Lower lobe of right lung (tissue), 2 donors: ENCODE results near the gene SERPINH1. TPM values are rescaled to one million over a fixed set of nuclear protein-coding genes. Genes with fewer than 3 reads are reported as not detected.

Experiments
- ATAC-seq, 2 donors: fragments of 200-7000 bp; cut with Tn5 transposase; one replicate each; pipeline ENCODE4 v1.9.1; 2020 to 2022; ENCODE audit warnings: mild to moderate bottlenecking in 2 of 2, moderate library complexity in 2 of 2
- DNase-seq: peaks from one replicate; pipeline ENCODE4 v3.0.0-alpha.2; 2020
- H3K27ac ChIP-seq: fragments of 200-600 bp; one replicate; pipeline ENCODE4 v1.8.0; 2022
- H3K27me3 ChIP-seq: fragments of 200-600 bp; one replicate; pipeline ENCODE4 v1.8.0; 2022; ENCODE audit warnings: low read depth
- H3K36me3 ChIP-seq: fragments of 200-600 bp; one replicate; pipeline ENCODE4 v1.8.0; 2022; ENCODE audit warnings: mild to moderate bottlenecking
- H3K4me1 ChIP-seq: fragments of 200-600 bp; one replicate; pipeline ENCODE4 v1.8.0; 2022
- H3K4me3 ChIP-seq: fragments of 200-600 bp; one replicate; pipeline ENCODE4 v1.8.0; 2022; ENCODE audit warnings: mild to moderate bottlenecking
- H3K9me3 ChIP-seq: fragments of 200-600 bp; one replicate; pipeline ENCODE4 v1.8.0; 2022
- intact Hi-C: fragments of 100-400 bp; cut with DNase I; formaldehyde crosslinking; loops from one replicate; pipeline ENCODE4 v1.11.0; 2022
- total RNA-seq: library from RNA; stranded (reverse); fragmentation: NEBNext Ultra II Directional; extraction: Animal tissue kit (Norgen Biotek cat#: 25700); gene quantifications from one replicate; pipeline ENCODE4 v1.2.1, GENCODE V29; 2021
- TF ChIP-seq, protein P1 (sequence below): fragments of 200-600 bp; IDR thresholded peaks from one replicate; pipeline ENCODE4 v1.8.0; 2022; ENCODE audit warnings: antibody characterized with exemption, mild to moderate bottlenecking
- donor health status: DM: no; HTN: yes; CAD: no; lungs with severe emphysema.

SERPINH1 gene
- total RNA-seq, 1 donor from 2014 or later = 131 TPM

DNA sequence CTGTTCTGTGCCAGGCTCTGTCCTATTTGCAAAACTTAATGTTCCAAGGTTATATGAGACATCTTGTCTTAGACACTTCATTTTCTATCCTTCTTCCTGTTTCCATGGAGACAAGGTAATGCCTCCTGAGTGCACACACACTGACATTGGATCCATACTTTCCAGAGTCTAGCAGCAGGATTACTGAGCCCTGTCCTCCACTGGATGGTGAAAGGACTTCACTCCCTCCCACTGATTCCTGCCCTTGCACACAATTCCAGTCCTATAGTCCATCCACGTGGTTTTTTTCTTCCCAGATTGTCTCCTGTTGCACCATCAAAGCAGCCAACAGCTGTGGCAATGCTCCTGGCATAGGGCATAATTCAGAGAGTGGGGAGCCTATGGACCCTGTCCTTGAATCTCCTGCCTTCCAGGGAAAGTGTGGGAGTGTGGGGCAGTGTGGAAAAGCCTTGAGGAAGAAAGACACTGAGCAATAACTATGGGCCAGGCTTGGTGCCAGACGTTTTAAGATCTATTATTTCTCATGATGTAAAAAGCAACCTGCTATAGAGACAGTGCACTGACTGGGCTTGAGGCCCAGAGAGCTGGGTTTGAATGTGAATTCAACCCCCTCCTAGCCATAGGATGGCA, 31.3 kb downstream of the SERPINH1 start:
- H3K9me3 ChIP-seq = no peaks in the 10 kb centered on the region
- no peaks in the 10 kb centered on the region for H3K36me3 ChIP-seq
- DNase-seq (no peak), ATAC-seq (no peak)
- H3K4me1 ChIP-seq = peaks cover 7% of the 10 kb centered on the region
- TF ChIP-seq, protein P1, sequence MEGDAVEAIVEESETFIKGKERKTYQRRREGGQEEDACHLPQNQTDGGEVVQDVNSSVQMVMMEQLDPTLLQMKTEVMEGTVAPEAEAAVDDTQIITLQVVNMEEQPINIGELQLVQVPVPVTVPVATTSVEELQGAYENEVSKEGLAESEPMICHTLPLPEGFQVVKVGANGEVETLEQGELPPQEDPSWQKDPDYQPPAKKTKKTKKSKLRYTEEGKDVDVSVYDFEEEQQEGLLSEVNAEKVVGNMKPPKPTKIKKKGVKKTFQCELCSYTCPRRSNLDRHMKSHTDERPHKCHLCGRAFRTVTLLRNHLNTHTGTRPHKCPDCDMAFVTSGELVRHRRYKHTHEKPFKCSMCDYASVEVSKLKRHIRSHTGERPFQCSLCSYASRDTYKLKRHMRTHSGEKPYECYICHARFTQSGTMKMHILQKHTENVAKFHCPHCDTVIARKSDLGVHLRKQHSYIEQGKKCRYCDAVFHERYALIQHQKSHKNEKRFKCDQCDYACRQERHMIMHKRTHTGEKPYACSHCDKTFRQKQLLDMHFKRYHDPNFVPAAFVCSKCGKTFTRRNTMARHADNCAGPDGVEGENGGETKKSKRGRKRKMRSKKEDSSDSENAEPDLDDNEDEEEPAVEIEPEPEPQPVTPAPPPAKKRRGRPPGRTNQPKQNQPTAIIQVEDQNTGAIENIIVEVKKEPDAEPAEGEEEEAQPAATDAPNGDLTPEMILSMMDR = no peak
- no peaks in the 10 kb centered on the region for H3K27me3 ChIP-seq
- no peak overlapping the region for H3K27ac ChIP-seq
- no peak overlapping the region for H3K4me3 ChIP-seq
- intact Hi-C loops = no loop called here

DNA sequence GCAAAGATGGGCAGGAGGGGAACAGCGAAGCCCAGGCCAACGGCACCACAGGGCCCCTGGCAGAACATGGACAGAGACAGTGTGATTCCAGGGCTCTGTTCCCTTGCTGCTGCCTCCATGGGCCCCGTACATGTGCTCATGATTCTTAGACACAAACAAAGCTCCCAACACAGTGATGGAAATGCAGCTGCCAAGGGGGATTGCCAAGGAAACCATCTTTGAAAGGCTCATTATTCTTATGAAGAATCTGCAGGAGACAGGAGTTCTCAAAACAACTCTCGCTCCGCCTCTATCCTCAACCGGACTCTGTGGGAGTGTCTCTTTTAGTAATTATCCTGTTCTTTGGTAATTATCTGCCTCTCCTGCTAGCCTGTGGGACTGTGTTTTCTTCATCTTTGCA, 32.2 kb downstream of the SERPINH1 start:
- Histone ChIP-seq H3K27ac (no peak overlapping the region), H3K27me3 (no peaks in the 10 kb centered on the region), H3K4me1 (peaks cover 7% of the 10 kb centered on the region), H3K9me3 (no peaks in the 10 kb centered on the region), H3K4me3 (no peak overlapping the region), H3K36me3 (no peaks in the 10 kb centered on the region)
- DNase-seq (no peak), ATAC-seq (no peak)
- TF ChIP-seq, protein P1 = no peak
- intact Hi-C loops = no loop called here

- Histone ChIP-seq H3K27me3 (no peaks in the 10 kb centered on the region), H3K4me3 (no peak overlapping the region), H3K27ac (no peak overlapping the region), H3K4me1 (peaks cover 7% of the 10 kb centered on the region), H3K9me3 (no peaks in the 10 kb centered on the region), H3K36me3 (no peaks in the 10 kb centered on the region)
- ATAC-seq = no peak
- intact Hi-C loops = no loop called here
- no peak for DNase-seq
- TF ChIP-seq, protein P1 = no peak
Observed at GRCh38 chr11:75595429-75595828, 33.4 kb downstream of the SERPINH1 start.

- H3K4me3 ChIP-seq = no peak overlapping the region
- DNase-seq (no peak), ATAC-seq (no peak)
- TF ChIP-seq, protein P1 = no peak
- H3K9me3 ChIP-seq = no peaks in the 10 kb centered on the region
- no peak overlapping the region for H3K27ac ChIP-seq
- H3K27me3 ChIP-seq = no peaks in the 10 kb centered on the region
- peaks cover 7% of the 10 kb centered on the region for H3K4me1 ChIP-seq
- H3K36me3 ChIP-seq = no peaks in the 10 kb centered on the region
- intact Hi-C loops = no loop called here
Observed at GRCh38 chr11:75596914-75597313, 34.9 kb downstream of the SERPINH1 start.

GRCh38 chr11:75597636-75598035, 35.6 kb downstream of the SERPINH1 start:
- ATAC-seq (no peak), DNase-seq (no peak)
- TF ChIP-seq, protein P1 = peak; percentile 25
- no peak overlapping the region for H3K27ac ChIP-seq
- intact Hi-C loops = no loop called here
- H3K9me3 ChIP-seq = no peaks in the 10 kb centered on the region
- H3K27me3 ChIP-seq = no peaks in the 10 kb centered on the region
- no peaks in the 10 kb centered on the region for H3K36me3 ChIP-seq
- no peak overlapping the region for H3K4me3 ChIP-seq
- H3K4me1 ChIP-seq = peaks cover 3% of the 10 kb centered on the region
